HG03521 (cell line): ENCODE measurements around the gene SCRG1.
A peak's percentile ranks its signal among the peaks of the same experiment; 100 is the strongest.

Experiments used
- ATAC-seq: cut with Tn5 transposase; IDR thresholded peaks from one replicate; pipeline ENCODE4 v1.9.1; 2021; ENCODE audit warnings: mild to moderate bottlenecking, moderate library complexity; ENCODE audit not compliant: unreplicated experiment

The SCRG1 gene

GRCh38 chr4:173398779-173399415 is at the start of gene SCRG1:
Gene SCRG1, minus strand, starts transcription at chr4:173399116. Its CDS starts 7,702 bp downstream, at chr4:173391414.
- no peak for ATAC-seq

GRCh38 chr4:173448103-173448502 is 49.2 kb upstream of the SCRG1 start:
- no peak for ATAC-seq

- peak; percentile 90 for ATAC-seq
Measured at GRCh38 chr4:173446416-173446815, 47.5 kb upstream of the SCRG1 start.

- no peak for ATAC-seq
Measured at GRCh38 chr4:173443121-173443520, 44.2 kb upstream of the SCRG1 start.

GRCh38 chr4:173442223-173442932 is 43.5 kb upstream of the SCRG1 start:
- no peak for ATAC-seq

- no peak for ATAC-seq
Measured at GRCh38 chr4:173440888-173441287, 42.0 kb upstream of the SCRG1 start.

- no peak for ATAC-seq
Measured at GRCh38 chr4:173436771-173437265, 37.9 kb upstream of the SCRG1 start.

GRCh38 chr4:173436149-173436579 is 37.2 kb upstream of the SCRG1 start:
- no peak for ATAC-seq

GRCh38 chr4:173434231-173434630 is 35.3 kb upstream of the SCRG1 start:
- ATAC-seq: no peak

- ATAC-seq: no peak
Measured at GRCh38 chr4:173433447-173433846, 34.5 kb upstream of the SCRG1 start.

GRCh38 chr4:173432430-173432829 is 33.5 kb upstream of the SCRG1 start:
- ATAC-seq: no peak

- ATAC-seq: no peak
Measured at GRCh38 chr4:173426064-173426463, 27.1 kb upstream of the SCRG1 start.

- no peak for ATAC-seq
Measured at GRCh38 chr4:173424899-173425805, 26.2 kb upstream of the SCRG1 start.

- no peak for ATAC-seq
Measured at GRCh38 chr4:173420801-173421200, 21.9 kb upstream of the SCRG1 start.

GRCh38 chr4:173420324-173420752 is 21.4 kb upstream of the SCRG1 start:
- ATAC-seq: no peak

- ATAC-seq: no peak
Measured at GRCh38 chr4:173418639-173419038, 19.7 kb upstream of the SCRG1 start.

- no peak for ATAC-seq
Measured at GRCh38 chr4:173417833-173418232, 18.9 kb upstream of the SCRG1 start.

GRCh38 chr4:173415885-173416653 is 17.2 kb upstream of the SCRG1 start:
- no peak for ATAC-seq

- ATAC-seq: no peak
Measured at GRCh38 chr4:173415092-173415491, 16.2 kb upstream of the SCRG1 start.

GRCh38 chr4:173414456-173414855 is 15.5 kb upstream of the SCRG1 start:
- ATAC-seq: no peak
